ENCODE measurements around the gene MZT2A.

GRCh38 chr2:131520526-131520925, 28.3 kb upstream of the MZT2A start:
- TF ChIP-seq SP1 (IDR thresholded peaks at IDR 0.05) (no peak), NFRKB (IDR thresholded peaks at IDR 0.05) (no peak), HDGF (IDR thresholded peaks at IDR 0.05; ENCODE audit: borderline replicate concordance) (no peak), ARNT (IDR thresholded peaks at IDR 0.05) (no peak), FOXA1 (IDR thresholded peaks at IDR 0.05) (no peak), FOXM1 (IDR thresholded peaks at IDR 0.05; ENCODE audit: borderline replicate concordance) (no peak), BHLHE40 (IDR thresholded peaks at IDR 0.05; ENCODE audit: borderline replicate concordance) (no peak), LEF1 (IDR thresholded peaks at IDR 0.05; ENCODE audit: borderline replicate concordance) (no peak), TARDBP (IDR thresholded peaks at IDR 0.05) (no peak)
- TF ChIP-seq, protein P1, sequence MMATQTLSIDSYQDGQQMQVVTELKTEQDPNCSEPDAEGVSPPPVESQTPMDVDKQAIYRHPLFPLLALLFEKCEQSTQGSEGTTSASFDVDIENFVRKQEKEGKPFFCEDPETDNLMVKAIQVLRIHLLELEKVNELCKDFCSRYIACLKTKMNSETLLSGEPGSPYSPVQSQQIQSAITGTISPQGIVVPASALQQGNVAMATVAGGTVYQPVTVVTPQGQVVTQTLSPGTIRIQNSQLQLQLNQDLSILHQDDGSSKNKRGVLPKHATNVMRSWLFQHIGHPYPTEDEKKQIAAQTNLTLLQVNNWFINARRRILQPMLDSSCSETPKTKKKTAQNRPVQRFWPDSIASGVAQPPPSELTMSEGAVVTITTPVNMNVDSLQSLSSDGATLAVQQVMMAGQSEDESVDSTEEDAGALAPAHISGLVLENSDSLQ (IDR thresholded peaks at IDR 0.05), result no peak
